GM19035 (cell line): ENCODE results near the gene TARBP1.
"Not testable (repeated sequence)": the region's sequence is repeated elsewhere in the genome, so short reads cannot be mapped to it uniquely, and the experiment has no call there.

Source experiments
- ATAC-seq: cut with Tn5 transposase; IDR thresholded peaks from one replicate; pipeline ENCODE4 v1.9.1; 2021; ENCODE audit not compliant: unreplicated experiment

Gene TARBP1

GRCh38 chr1:234452406-234452965, 26.5 kb downstream of the TARBP1 start:
- ATAC-seq = no peak

DNA sequence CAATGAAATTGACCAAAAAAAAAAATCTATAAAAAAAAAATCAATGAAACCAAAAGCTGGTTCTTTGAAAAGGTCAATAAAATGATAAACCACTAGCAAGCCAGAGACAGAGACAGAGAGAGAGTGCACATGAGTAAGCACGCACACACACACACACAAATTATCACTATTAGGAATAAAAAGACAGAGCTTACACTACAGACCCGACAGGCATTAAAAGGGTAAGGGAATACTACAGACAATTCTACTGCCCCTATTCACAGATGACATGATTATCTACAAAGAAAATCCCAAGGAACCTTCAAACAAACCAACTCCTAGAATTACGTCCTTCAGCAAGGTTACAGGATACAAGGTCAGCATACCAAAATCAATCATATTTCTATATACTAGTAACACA, 38.6 kb downstream of the TARBP1 start:
- no peak for ATAC-seq

GRCh38 chr1:234438579-234438978, 40.4 kb downstream of the TARBP1 start:
- ATAC-seq = no peak

- no peak for ATAC-seq
Observed at GRCh38 chr1:234437423-234438171, 41.4 kb downstream of the TARBP1 start.

DNA sequence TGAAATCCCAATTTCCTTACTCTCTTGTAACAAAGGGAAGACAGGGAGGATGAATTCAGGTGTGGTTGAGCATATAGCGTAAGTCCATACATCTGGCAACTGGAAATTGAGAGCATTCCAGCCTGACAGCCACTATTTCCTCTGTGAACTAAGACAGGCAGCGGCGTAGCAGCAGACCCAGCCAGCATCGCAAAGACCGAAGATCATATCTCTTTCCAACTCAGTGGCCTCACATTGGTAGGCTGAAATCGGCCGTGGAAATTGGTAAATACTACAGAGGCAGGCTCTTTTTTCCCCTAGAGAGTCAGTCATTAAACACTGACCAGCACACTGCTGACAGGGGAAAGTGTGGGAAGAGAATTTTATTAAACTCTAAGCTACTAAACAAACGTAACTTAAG, 43.4 kb downstream of the TARBP1 start:
- no peak for ATAC-seq

GRCh38 chr1:234434706-234435105, 44.3 kb downstream of the TARBP1 start:
- ATAC-seq = no peak

- ATAC-seq = no peak
Observed at GRCh38 chr1:234433563-234434285, 45.3 kb downstream of the TARBP1 start.

DNA sequence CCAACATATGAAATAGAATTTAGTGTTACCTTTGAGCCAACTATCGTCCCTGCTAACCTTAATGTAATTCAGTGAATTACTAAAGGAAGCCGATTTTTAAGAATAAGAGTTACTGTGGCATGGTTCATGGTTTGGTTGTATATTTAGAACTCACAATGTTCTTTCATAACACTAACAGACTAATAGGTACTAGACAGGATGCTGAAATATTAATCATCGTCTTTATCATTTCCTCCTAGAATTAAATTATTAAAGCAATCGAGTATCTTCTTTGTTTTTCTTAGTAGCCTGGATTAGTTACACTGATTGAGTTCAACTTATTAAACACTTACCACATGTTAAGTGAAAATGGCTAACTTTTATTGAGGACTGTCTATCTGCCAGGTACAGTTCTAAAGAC, 47.7 kb downstream of the TARBP1 start:
- no peak for ATAC-seq

- ATAC-seq = no peak
Observed at GRCh38 chr1:234430691-234431090, 48.3 kb downstream of the TARBP1 start.

GRCh38 chr1:234429434-234429806, 49.6 kb downstream of the TARBP1 start:
- ATAC-seq = no peak

- no peak for ATAC-seq
Observed at GRCh38 chr1:234427950-234428646, 50.9 kb downstream of the TARBP1 start.

DNA sequence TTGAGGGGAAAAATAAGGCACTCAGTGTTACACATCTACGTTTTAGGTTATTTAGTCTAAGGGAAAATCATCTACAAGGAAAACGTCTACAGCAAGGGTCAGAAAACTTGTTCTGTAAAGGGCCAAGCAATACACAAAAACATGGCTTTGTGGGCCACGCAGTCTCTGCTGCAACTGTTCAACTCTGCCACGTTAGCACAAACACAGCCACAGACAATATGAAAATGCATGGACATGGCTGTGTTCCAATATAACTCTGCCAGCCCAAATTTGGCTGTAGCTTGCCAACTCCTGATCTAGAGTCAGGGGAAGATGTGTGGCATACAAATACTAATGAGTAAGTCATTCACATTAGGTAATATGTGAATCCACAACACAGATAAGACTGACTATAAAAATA, 65.0 kb downstream of the TARBP1 start:
- ATAC-seq = no peak

GRCh38 chr1:234413485-234413884, 65.5 kb downstream of the TARBP1 start:
- no peak for ATAC-seq

DNA sequence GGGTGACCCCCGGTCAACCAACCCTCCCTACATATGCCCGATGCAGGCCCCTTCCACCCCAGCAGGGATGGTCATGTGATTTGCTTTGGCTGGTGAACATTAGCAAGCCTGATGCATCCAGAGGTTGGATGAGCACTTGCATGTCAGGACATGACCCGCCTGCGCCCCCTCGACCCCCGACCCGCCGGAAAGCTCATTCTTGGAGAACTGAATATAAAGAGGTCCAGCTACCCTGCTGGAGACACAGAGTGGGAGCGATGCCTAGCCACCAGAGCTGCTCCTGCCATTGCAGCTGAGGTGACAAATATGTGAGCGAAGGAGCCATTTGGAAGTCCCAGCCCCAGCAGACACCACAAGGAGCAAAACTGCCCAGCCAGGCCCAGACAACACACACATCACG, 66.1 kb downstream of the TARBP1 start:
- ATAC-seq = no peak

- ATAC-seq = no peak
Observed at GRCh38 chr1:234409328-234409727, 69.7 kb downstream of the TARBP1 start.

GRCh38 chr1:234408757-234409156, 70.2 kb downstream of the TARBP1 start:
- no peak for ATAC-seq

DNA sequence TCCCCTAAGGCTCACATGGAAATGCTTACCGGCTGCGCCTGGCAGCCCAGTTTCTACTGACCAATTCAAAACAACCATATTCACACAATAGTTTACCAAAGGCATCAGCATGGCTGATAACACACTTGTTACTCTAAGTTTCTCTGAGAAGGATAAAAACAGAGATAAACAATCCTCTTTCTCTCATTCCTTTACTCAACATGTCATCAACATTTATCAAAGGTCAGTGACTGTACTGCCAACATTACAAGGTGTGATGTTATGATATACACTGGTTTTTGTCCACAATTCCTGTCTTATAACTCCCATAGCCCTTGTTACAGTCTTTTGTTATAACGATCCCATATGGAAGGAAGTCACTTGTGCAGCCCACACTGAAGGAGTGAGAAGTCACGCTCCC, 72.1 kb downstream of the TARBP1 start:
- no peak for ATAC-seq

DNA sequence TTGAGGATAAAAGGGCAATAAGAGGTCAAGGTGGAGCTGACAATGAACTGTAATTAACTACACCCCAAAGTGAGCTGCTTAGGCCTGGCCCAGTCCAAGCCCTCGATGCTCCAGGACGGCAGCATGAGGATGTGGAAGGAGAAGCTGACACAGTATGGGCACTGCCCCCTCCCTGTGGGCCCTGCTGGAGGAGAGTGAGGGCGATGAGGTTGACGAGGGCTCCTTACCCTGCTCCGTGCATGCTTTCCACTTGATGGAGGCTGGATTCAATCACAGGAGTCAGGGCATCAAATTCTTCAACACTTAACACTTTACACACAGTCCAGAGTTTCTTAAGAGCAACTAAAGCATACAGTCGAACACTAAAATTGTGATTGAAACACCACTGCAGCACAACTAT, 73.3 kb downstream of the TARBP1 start:
- ATAC-seq = no peak

DNA sequence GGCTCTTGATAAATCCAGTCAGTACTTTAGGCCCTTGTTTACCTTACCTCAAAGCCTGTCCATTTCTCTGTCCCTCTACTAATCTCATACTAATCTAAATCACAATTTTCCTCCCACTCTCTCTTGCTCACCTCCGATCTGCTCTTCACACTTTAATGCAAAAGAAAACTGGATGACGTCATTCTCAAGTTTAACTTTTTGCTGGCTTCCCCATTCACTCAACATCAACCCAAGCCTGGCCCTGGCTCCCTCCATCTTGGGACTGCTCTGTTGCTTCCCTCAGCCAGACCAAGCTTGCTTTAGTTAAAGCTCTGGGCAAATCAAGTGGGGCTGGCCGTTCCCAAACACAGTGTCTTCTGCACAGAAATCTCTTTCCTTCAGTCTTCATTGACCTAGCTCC, 76.0 kb downstream of the TARBP1 start:
- no peak for ATAC-seq

GRCh38 chr1:234401658-234402057, 77.3 kb downstream of the TARBP1 start:
- ATAC-seq = no peak

DNA sequence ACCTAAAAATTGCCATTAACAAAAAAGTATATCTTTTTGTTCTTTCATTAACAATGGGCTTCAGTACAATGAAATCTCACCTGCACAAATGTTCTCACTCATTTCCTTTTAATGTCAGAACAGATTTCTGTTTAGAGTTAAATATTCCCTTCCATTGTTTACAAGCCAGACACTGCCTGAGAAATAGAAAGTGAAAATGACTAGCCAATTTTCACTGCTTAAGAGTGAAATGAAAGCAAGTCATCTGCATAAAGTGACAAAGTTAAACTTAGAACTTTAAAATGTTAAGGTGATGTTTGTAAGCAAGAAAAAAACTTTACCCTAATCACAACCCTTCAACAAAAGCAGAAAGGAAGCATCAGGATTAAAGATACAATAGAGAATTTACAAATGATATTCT, 78.2 kb downstream of the TARBP1 start:
- ATAC-seq = peak; percentile 48

DNA sequence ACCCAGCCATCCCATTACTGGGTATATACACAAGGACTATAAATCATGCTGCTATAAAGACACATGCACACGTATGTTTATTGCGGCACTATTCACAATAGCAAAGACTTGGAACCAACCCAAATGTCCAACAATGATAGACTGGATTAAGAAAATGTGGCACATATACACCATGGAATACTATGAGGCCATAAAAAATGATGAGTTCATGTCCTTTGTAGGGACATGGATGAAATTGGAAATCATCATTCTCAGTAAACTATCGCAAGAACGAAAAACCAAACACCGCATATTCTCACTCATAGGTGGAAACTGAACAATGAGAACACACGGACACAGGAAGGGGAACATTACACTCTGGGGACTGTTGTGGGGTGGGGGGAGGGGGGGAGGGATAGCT, 79.5 kb downstream of the TARBP1 start:
- ATAC-seq = not testable (repeated sequence)
